HG03097 (cell line): Measurements from ENCODE around the gene PTAR1.

Source experiments
- ATAC-seq: cut with Tn5 transposase; IDR thresholded peaks from one replicate; pipeline ENCODE4 v1.9.1; 2021; ENCODE audit not compliant: unreplicated experiment, low FRiP score

The PTAR1 gene

GRCh38 chr9:69677931-69678330 is 81.9 kb downstream of the PTAR1 start:
- ATAC-seq, result no peak

GRCh38 chr9:69675563-69675962 is 84.2 kb downstream of the PTAR1 start:
- ATAC-seq, result no peak

GRCh38 chr9:69674716-69675438 is 84.9 kb downstream of the PTAR1 start:
- ATAC-seq, result no peak

- ATAC-seq, result no peak
Observed at GRCh38 chr9:69674112-69674685, 85.6 kb downstream of the PTAR1 start.

- ATAC-seq, result no peak
Observed at GRCh38 chr9:69673311-69673640, 86.5 kb downstream of the PTAR1 start.

GRCh38 chr9:69672596-69673310 is 87.1 kb downstream of the PTAR1 start:
- peak; percentile 90 for ATAC-seq

- ATAC-seq, result peak; percentile 22
Observed at GRCh38 chr9:69671879-69672595, 87.8 kb downstream of the PTAR1 start, which contains the start of gene APBA1. TSS of gene APBA1 (minus strand) at chr9:69672371.

GRCh38 chr9:69671311-69671878 is 88.4 kb downstream of the PTAR1 start:
- ATAC-seq, result no peak

- no peak for ATAC-seq
Observed at GRCh38 chr9:69667306-69667705, 92.5 kb downstream of the PTAR1 start.

- no peak for ATAC-seq
Observed at GRCh38 chr9:69660304-69660703, 99.5 kb downstream of the PTAR1 start.
